GM19463 (cell line): Measurements from ENCODE around the gene MPDU1.

Source experiments
- ATAC-seq: cut with Tn5 transposase; IDR thresholded peaks from one replicate; pipeline ENCODE4 v1.9.1; 2021; ENCODE audit warnings: mild to moderate bottlenecking, moderate library complexity; ENCODE audit not compliant: unreplicated experiment

Gene MPDU1

DNA sequence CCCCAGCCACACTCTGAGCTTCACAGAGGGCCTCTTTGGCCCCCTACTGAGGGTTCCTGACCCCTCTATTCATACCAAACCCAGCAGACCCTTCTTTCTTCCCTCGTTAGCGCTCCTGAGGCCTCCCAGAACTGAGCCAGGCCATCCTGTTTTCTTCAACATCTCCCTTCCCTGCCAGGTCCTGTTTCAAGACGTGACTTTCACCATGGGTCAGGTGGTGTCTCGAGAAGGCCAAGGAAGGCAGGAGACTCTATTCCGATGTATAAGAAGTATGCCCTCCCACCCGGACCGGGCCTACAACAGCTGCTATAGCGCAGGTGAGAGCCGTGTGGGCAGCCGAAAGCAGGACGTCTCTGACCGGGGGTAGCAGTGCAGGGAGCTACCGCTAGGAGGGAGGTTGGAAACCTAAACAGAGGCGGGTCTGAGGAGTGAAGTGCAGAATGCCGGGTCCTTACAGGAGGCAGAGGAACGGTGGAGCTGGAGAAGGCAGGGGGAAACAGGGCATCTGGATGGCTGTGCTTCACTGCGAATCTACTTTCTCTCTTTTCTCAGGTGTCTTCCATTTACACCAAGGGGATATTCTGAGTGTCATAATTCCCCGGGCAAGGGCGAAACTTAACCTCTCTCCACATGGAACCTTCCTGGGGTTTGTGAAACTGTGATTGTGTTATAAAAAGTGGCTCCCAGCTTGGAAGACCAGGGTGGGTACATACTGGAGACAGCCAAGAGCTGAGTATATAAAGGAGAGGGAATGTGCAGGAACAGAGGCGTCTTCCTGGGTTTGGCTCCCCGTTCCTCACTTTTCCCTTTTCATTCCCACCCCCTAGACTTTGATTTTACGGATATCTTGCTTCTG is 23.3 kb upstream of the MPDU1 start:
- ATAC-seq: no peak

DNA sequence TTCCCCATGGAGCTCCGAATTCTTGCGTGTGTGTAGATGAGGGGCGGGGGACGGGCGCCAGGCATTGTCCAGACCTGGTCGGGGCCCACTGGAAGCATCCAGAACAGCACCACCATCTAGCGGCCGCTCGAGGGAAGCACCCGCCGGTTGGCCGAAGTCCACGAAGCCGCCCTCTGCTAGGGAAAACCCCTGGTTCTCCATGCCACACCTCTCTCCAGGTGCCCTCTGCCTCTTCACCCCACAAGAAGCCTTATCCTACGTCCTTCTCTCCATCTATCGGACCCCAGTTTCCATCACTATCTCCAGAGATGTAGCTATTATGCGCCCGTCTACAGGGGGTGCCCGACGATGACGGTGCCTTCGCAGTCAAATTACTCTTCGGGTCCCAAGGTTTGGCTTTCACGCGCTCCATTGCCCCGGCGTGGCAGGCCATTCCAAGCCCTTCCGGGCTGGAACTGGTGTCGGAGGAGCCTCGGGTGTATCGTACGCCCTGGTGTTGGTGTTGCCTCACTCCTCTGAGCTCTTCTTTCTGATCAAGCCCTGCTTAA is 22.6 kb upstream of the MPDU1 start:
- peak; percentile 48 for ATAC-seq

DNA sequence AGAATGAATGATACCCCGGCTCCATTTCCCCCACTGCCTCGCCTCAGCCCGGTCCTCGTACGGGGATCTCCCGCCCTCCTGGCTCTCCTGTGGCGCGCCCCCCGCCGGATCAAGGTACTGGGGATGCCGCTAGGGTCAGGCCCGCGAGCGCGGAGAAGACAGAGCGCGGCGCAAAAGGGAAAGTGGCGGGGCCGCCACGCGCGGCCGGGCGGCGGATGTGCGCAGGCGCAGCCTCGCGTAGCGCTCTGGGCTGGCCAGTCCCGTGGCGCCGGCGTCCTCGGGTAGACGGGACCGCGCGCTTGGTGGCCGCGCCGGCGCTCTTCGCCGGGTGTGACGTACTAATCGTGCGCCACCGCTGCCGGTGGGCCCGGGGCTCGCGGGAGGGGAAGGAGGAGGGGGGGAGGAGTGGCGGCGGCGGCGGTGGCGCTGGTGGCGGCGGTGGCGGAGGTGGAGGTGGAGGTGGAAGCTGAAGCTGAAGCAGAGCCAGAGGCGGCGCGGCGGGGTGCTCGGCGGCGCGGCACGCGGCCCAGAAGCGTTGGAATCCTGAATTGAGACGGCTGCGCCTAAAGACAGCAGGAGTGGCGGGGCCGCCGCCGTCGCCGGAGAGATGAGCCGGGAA is 22.0 kb upstream of the MPDU1 start, which contains the start of gene SENP3:
TSS of gene SENP3 (plus strand) at position 331 of the 619 bp plus-strand sequence. CDS start 1,158 bp downstream, outside the sequence.
- peak; percentile 61 for ATAC-seq

DNA sequence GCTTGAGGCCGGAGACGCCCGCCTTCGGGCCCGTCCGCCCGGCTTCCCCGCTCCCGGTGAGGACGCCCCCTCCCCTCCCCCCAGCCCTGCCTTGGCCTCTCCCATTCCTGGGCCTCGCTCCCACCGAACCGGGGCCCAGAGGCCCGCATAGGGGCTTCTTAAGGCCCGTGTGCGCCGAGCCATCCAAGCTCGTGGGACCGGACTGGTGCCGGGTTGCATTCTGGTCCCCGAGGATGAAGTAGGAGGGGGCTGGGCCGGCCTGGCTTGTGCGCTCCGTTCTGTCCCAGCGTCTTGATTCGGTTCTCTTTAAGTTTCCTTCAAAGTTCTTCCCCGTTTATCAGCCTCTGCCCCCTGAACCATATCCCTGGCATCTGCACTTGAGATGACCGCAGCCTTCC is 21.4 kb upstream of the MPDU1 start:
- no peak for ATAC-seq

DNA sequence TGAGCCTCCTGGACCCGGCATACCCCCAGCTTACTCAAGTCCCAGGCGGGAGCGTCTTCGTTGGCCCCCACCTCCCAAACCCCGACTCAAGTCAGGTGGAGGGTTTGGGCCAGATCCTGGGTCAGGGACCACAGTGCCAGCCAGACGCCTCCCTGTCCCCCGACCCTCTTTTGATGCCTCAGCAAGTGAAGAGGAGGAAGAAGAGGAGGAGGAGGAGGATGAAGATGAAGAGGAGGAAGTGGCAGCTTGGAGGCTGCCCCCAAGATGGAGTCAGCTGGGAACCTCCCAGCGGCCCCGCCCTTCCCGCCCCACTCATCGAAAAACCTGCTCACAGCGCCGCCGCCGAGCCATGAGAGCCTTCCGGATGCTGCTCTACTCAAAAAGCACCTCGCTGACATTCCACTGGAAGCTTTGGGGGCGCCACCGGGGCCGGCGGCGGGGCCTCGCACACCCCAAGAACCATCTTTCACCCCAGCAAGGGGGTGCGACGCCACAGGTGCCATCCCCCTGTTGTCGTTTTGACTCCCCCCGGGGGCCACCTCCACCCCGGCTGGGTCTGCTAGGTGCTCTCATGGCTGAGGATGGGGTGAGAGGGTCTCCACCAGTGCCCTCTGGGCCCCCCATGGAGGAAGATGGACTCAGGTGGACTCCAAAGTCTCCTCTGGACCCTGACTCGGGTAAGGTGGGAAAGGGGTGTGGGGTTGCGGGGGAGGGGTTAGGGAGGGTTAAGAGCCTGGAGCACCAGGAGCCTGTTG is 20.4 kb upstream of the MPDU1 start:
- no peak for ATAC-seq

DNA sequence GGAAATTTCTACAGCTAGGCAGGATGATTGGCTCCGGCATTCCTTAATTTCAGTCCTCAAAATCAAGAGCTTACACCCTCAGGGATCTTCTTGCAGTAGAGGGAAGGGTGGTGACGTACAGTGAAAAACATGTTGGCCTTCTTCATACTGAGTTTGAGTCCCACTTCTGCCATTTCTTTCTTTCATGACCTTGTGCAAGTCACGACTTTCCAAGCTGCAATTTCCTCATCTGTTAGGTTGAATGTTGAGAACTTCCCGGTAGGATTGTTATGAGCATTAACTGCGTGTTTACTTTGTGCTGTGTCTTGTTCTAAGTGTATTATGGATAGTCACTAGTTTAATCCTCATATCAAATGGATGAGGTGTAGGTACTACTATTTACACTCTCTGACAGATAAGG is 14.1 kb upstream of the MPDU1 start:
- no peak for ATAC-seq

DNA sequence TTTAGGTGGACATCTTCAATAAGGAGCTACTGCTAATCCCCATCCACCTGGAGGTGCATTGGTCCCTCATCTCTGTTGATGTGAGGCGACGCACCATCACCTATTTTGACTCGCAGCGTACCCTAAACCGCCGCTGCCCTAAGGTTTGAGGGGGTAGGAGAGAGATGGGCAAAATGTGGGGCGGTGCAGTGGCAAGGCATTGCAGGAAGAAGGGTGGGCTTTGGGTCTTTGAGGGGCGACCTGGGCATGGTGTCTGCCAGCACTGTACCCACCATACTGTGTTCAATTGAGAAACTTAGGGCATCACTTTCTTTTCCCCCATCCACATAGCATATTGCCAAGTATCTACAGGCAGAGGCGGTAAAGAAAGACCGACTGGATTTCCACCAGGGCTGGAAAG is 13.3 kb upstream of the MPDU1 start:
- no peak for ATAC-seq

DNA sequence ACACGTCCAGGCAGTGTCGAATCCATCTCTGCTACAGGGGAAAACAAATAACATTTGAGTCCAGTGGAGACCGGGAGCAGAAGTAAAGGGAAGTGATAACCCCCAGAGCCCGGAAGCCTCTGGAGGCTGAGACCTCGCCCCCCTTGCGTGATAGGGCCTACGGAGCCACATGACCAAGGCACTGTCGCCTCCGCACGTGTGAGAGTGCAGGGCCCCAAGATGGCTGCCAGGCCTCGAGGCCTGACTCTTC is 11.4 kb upstream of the MPDU1 start:
- peak; percentile 90 for ATAC-seq

DNA sequence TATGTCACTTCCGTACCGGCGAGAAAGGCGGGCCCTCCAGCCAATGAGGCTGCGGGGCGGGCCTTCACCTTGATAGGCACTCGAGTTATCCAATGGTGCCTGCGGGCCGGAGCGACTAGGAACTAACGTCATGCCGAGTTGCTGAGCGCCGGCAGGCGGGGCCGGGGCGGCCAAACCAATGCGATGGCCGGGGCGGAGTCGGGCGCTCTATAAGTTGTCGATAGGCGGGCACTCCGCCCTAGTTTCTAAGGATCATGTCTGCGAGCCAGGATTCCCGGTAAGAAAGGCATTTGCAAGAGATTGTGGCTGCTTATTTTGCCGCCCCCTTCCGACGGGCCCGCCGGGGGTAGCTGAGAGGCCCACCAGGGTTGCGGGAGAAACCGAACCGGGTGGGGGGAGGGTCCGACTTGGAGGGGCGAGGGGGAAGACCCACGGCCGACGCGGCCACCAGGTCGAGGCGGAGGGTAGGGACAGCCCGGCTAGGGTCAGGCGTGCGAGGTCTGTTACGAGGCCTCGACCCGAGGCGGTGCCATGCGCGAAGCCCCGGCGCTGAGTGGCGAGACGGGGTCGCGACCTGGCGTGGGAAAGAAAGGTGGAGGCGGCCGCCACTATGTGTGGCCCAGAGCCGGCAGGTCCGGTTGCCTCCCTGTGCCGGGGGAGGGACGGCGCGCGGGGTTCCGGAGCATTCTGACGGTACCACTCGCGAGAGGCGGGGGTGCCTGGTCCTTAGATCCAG is 10.9 kb upstream of the MPDU1 start:
- ATAC-seq: no peak

DNA sequence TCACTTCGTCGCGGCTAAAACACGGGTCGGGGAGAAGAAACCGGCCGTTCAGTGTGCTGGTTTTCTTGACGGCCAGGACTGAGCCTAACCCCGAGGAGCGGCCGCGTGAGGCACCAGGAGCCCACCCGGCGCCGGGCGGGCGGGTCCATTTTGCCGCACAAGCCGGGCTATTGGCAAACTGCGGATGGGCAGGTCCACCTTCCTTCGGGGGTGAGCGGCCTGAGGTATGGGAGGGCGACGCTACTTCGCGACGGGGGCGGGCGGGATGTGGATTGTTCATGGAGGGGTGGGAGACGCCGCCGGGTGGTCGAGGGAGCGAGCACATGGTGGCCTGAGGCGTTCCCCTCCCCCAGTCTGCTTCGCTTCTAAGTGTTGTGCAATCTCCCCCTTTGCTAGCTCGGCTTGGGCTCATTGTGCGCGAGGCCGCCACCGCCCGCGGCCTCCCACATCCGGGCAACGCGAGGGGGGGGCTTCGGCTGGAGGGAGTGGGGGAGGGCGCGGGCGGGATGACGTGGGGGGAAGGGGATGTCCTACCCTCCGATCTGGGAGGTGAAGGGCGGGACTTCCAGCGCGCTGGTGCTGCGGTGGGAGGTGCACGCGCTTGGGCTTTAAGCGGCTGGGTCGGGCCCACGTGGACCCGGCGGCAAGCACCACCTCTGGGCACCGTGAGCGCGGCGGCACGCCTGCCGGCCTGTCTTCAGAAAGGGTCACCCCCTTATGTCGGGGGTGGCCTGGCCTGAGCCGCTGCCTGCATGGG is 10.2 kb upstream of the MPDU1 start:
- ATAC-seq: no peak

DNA sequence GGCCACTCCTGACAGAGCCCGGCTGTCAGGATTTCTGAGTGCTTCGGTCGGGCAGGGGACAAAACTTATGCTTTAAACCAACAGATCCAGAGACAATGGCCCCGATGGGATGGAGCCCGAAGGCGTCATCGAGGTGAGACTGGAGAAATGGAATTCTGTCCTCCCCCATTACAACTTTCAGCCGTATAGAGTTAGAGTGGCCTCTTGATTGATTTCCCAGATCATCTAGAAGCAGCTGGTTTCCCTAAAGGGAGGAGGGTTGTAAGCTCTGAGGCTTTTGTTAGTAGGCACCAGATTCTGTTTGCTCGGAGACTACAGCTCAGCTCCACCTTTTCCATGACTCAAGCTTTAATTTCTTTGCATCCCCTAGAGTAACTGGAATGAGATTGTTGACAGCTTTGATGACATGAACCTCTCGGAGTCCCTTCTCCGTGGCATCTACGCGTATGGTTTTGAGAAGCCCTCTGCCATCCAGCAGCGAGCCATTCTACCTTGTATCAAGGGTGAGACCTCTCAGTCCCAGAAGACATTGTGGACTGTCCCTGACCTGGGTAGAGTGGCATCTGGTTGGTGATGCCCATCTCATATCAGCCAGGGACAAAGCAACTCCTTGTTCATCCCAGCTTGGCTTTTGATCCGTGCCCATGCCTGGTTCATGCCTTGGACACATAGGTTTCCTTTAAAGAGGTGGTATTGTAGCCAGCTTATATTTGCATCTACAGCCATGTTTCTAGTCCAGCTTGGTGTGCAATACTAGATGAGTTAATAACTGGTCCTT is 9.3 kb upstream of the MPDU1 start:
- no peak for ATAC-seq

DNA sequence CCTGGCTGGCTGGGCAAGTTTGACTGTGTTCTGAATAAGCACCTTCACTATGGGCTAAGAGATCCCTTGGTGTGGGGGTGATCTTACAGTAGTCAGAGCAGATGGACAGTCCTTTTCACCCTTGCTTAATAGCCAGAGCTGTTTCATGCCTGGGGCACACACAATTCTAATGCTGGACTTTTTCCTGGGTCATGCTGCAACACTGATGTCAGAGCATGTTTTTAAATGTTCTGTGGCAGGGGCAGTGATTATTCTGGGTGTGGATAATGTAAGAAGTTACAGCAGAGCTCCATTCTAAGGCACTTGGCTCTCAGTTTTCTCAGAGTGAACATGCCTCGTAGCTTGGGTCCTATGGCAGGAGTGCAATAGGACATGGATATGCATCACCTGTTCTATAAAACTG is 8.2 kb upstream of the MPDU1 start:
- no peak for ATAC-seq

DNA sequence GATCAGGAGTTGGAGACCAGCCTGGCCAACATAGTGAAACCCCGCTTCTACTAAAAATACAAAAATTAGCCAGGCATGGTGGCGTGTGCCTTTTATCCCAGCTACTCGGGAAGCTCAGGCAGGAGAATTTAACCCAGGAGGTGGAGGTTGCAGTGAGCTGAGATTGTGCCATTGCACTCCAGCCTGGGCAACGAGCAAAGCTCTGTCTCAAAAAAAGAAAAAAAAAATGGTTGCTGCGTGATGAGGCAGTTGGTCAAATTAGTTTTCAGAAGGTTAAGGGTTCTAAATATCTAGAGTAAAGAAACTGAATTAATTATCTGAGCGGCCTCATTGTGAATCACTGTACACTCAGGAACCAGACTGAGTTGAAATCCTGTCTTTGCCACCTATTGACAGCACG is 7.7 kb upstream of the MPDU1 start:
- no peak for ATAC-seq

DNA sequence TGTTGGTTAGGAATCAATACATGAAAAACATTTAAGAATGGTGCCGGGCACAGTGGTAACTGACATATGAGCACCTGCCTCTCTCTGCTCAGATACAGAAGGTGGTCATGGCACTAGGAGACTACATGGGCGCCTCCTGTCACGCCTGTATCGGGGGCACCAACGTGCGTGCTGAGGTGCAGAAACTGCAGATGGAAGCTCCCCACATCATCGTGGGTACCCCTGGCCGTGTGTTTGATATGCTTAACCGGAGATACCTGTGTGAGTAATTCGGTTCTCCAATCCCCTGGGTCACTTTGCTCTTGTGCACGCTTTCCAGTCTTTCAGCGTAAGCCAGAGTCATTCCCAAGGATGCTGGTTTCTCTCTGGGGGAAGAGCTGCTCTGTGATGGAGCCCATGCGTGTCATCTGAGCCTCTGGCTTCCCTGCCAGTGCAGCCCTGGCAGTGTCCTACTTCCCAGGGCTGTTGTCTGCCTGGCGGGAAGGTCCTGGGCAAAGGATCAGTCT is 7.2 kb upstream of the MPDU1 start:
- no peak for ATAC-seq

DNA sequence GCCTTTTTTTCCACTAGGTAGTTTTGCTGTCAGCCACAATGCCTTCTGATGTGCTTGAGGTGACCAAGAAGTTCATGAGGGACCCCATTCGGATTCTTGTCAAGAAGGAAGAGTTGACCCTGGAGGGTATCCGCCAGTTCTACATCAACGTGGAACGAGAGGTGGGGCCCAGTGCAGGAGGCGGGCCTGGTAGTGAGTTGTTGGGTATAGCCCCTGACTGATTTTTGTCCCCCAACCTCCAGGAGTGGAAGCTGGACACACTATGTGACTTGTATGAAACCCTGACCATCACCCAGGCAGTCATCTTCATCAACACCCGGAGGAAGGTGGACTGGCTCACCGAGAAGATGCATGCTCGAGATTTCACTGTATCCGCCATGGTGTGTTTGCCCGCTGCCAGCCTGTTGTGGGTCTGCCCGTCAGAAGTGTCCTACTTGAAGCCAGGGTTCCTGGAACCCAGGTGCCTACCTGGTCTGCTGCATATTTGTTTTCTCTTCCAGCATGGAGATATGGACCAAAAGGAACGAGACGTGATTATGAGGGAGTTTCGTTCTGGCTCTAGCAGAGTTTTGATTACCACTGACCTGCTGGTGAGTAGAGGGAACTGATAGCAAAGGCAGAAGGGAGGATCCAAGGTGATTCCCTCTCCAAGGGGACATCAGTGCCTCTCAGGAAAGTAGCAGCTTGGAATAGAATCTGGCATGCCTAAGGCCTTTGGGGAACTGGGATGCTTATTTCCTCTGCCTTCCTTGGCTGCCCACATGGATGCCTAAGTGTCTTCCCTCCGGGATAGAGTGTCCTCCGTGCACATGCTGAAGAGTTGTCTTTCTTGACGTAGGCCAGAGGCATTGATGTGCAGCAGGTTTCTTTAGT is 6.1 kb upstream of the MPDU1 start:
- no peak for ATAC-seq

DNA sequence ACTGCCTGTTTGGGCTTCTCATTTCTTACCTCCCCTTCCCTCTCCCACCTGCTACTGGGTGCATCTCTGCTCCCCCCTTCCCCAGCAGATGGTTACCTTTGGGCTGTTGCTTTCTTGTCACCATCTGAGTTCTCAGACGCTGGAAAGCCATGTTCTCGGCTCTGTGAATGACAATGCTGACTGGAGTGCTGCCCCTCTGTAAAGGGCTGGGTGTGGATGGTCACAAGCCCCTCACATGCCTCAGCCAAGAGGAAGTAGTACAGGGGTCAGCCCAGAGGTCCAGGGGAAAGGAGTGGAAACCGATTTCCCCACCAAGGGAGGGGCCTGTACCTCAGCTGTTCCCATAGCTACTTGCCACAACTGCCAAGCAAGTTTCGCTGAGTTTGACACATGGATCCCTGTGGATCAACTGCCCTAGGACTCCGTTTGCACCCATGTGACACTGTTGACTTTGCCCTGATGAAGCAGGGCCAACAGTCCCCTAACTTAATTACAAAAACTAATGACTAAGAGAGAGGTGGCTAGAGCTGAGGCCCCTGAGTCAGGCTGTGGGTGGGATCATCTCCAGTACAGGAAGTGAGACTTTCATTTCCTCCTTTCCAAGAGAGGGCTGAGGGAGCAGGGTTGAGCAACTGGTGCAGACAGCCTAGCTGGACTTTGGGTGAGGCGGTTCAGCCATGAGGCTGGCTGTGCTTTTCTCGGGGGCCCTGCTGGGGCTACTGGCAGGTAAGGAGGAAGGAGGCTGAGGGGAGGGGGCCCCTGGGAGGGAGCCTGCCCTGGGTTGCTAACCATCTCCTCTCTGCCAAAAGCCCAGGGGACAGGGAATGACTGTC is 4.4 kb upstream of the MPDU1 start, which contains the start of gene CD68:
TSS of gene CD68 (plus strand) at position 638 of the 833 bp plus-strand sequence. CDS start at position 678, 40 bp downstream.
- ATAC-seq: peak; percentile 59

DNA sequence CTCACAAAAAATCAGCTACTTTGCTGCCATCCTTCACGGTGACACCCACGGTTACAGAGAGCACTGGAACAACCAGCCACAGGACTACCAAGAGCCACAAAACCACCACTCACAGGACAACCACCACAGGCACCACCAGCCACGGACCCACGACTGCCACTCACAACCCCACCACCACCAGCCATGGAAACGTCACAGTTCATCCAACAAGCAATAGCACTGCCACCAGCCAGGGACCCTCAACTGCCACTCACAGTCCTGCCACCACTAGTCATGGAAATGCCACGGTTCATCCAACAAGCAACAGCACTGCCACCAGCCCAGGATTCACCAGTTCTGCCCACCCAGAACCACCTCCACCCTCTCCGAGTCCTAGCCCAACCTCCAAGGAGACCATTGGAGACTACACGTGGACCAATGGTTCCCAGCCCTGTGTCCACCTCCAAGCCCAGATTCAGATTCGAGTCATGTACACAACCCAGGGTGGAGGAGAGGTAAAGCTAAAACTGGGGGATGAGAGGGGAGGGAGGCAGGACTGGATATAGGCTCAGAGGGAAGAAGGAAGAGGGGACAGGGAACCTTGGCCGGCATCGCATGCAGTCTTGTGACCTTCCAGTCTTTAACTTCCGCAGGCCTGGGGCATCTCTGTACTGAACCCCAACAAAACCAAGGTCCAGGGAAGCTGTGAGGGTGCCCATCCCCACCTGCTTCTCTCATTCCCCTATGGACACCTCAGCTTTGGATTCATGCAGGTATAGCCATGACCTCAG is 3.6 kb upstream of the MPDU1 start:
- ATAC-seq: no peak
